Activated naive CD4-positive, alpha-beta T cell treated with anti-CD3 and anti-CD28 coated beads, Interleukin-2, amount 50 U/mL, for 16 hours (primary cell): ENCODE results near the gene FERD3L.

Source experiments
- DNase-seq: peaks from one replicate; pipeline ENCODE4 v3.0.0-alpha.2; 2020

The FERD3L gene

DNA sequence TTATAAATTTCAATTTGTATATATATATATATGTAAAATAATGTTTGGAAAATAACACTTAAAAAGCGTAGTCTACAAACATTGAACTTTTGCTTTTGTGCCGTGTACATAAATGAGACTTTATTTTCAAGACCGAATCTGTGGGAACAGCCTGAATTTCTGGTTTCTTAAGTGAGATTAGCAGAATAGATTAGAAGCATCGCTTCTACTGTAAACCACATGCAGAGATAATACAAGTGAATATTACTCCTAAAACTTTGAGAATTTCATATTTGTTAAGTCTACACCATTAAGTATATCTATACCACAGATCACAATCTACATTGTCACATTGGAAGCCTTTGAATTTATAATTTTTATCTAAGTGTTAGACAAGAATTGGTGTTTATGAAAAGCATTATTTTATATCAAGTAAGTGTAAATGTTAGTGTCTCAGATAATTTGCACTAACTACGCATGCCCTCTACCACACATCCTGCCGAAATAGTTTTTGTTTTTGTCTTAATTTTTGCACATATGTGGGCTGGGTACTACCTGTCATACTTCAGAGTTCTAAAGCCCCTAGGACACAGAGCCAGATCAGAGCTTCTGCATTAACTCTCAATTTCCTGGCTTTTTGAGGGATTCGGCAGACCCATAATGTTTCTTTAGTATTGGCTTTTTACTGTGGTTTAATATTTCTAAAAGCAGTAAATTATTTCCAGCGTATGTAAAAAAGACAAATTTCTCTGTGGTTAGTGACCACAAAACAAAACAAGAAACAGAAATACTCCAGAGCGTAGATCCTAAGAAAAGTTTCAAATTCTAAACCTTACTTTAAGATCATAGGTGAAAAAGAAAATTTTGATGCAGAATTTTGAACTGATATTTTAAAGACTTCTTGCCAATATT is 47.8 kb downstream of the FERD3L start:
- no peak for DNase-seq

DNA sequence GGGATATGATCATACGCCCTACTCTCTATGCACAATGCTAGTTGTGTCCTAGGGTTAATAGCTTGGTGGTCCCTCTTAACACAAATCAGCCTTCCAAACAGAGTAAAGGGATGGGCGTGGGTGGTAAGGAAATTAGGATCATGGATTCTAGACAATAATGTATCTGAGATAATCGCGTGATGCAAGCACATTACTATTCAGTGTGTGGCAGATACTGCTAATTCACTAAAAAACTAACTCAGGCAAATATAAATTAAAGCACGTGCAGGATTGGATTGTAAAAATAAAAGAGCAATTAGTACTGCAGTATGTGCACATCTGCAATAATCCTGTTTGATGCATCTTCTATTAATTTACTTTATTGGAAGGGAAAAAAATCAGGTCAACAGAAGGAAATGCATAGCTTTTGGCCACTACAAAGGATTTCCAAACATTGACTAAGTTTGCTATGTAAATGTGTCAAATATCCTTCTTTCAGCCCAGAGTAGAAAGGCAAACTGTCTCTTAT is 49.8 kb downstream of the FERD3L start:
- no peak for DNase-seq
